ENCODE measurements around the gene SLC35D3.
"Not testable (repeated sequence)": the region's sequence is repeated elsewhere in the genome, so short reads cannot be mapped to it uniquely, and the experiment has no call there.

Gene SLC35D3

GRCh38 chr6:136922685-136923006, 545 bp downstream of the SLC35D3 start:
- DNase-seq (ENCODE audit: low read depth in 2 of 2, low spot score in 1 of 2) = no peak

- no peak for DNase-seq (ENCODE audit: low read depth in 2 of 2, low spot score in 1 of 2)
Measured at GRCh38 chr6:136923116-136923953, 1.2 kb downstream of the SLC35D3 start.

GRCh38 chr6:136923954-136924673, 2.0 kb downstream of the SLC35D3 start:
- no peak for DNase-seq (ENCODE audit: low read depth in 2 of 2, low spot score in 1 of 2)

GRCh38 chr6:136926383-136926782, 4.3 kb downstream of the SLC35D3 start:
- DNase-seq (ENCODE audit: low read depth in 2 of 2, low spot score in 1 of 2) = no peak

- DNase-seq (ENCODE audit: low read depth in 2 of 2, low spot score in 1 of 2) = no peak
Measured at GRCh38 chr6:136927292-136927691, 5.2 kb downstream of the SLC35D3 start.

GRCh38 chr6:136930528-136930927, 8.4 kb downstream of the SLC35D3 start:
- DNase-seq (ENCODE audit: low read depth in 2 of 2, low spot score in 1 of 2) = no peak

GRCh38 chr6:136932599-136932998, 10.5 kb downstream of the SLC35D3 start:
- no peak for DNase-seq (ENCODE audit: low read depth in 2 of 2, low spot score in 1 of 2)

GRCh38 chr6:136945072-136945471, 23.0 kb downstream of the SLC35D3 start:
- no peak for DNase-seq (ENCODE audit: low read depth in 2 of 2, low spot score in 1 of 2)

- DNase-seq (ENCODE audit: low read depth in 2 of 2, low spot score in 1 of 2) = no peak
Measured at GRCh38 chr6:136945711-136946121, 23.6 kb downstream of the SLC35D3 start.

- no peak for DNase-seq (ENCODE audit: low read depth in 2 of 2, low spot score in 1 of 2)
Measured at GRCh38 chr6:136947037-136947436, 24.9 kb downstream of the SLC35D3 start.

- DNase-seq (ENCODE audit: low read depth in 2 of 2, low spot score in 1 of 2) = not testable (repeated sequence)
Measured at GRCh38 chr6:136949957-136950356, 27.9 kb downstream of the SLC35D3 start.

- no peak for DNase-seq (ENCODE audit: low read depth in 2 of 2, low spot score in 1 of 2)
Measured at GRCh38 chr6:136950436-136951126, 28.5 kb downstream of the SLC35D3 start.

- DNase-seq (ENCODE audit: low read depth in 2 of 2, low spot score in 1 of 2) = no peak
Measured at GRCh38 chr6:136952714-136953260, 30.7 kb downstream of the SLC35D3 start.

- no peak for DNase-seq (ENCODE audit: low read depth in 2 of 2, low spot score in 1 of 2)
Measured at GRCh38 chr6:136955123-136955522, 33.0 kb downstream of the SLC35D3 start.

- no peak for DNase-seq (ENCODE audit: low read depth in 2 of 2, low spot score in 1 of 2)
Measured at GRCh38 chr6:136956590-136957544, 34.8 kb downstream of the SLC35D3 start.

GRCh38 chr6:136958168-136958567, 36.1 kb downstream of the SLC35D3 start:
- no peak for DNase-seq (ENCODE audit: low read depth in 2 of 2, low spot score in 1 of 2)

GRCh38 chr6:136959471-136959891, 37.4 kb downstream of the SLC35D3 start:
- DNase-seq (ENCODE audit: low read depth in 2 of 2, low spot score in 1 of 2) = no peak

GRCh38 chr6:136959935-136960334, 37.8 kb downstream of the SLC35D3 start:
- DNase-seq (ENCODE audit: low read depth in 2 of 2, low spot score in 1 of 2) = not testable (repeated sequence)

- DNase-seq (ENCODE audit: low read depth in 2 of 2, low spot score in 1 of 2) = no peak
Measured at GRCh38 chr6:136960781-136961180, 38.7 kb downstream of the SLC35D3 start.

- no peak for DNase-seq (ENCODE audit: low read depth in 2 of 2, low spot score in 1 of 2)
Measured at GRCh38 chr6:136961848-136962247, 39.7 kb downstream of the SLC35D3 start.

Measured in stimulated activated CD8-positive, alpha-beta memory T cell treated with anti-CD3 and anti-CD28 coated beads, Interleukin-4, amount 100 ng/mL, for 4 hours (primary cell).